Islet precursor cell (in vitro differentiated cells): Measurements from ENCODE around the gene DRC3.

Experiments
- DNase-seq: peaks from one replicate; pipeline ENCODE4 v3.0.0-alpha.2; 2018

Gene DRC3

DNA sequence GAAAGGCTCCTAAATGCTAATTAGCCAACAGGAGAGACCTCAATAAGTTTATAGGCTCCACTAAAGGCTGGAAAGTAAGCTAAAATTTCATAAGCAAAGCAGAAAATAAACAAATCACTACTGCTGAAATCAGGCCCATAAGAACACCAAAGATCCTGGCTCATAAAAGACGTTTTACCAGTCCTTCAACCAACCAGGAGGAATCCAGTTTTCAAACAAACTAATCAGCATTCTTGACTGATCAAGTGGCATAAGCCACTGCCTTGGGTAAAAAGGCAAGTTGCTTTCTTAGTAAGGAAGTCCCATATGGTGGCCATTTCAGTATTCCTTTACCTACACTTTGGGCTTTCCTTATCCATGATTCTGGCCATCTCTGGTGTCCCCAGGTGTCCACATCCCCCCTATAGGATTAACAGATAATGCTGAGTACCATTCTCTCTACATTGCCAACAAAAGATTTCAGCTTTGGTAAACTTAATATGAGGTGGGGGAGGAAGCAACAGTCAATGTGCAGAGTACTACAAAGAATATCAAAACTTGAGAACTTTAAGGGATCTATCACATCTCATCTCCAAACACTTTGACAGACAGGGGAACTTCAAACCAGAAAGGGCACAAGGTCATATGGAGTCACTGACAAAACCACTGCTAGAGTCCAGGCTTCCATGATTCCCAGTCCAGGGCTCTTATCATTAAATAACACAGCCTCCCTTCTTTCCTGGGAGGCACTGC, 1.8 kb upstream of the DRC3 start:
- DNase-seq, result no peak

DNA sequence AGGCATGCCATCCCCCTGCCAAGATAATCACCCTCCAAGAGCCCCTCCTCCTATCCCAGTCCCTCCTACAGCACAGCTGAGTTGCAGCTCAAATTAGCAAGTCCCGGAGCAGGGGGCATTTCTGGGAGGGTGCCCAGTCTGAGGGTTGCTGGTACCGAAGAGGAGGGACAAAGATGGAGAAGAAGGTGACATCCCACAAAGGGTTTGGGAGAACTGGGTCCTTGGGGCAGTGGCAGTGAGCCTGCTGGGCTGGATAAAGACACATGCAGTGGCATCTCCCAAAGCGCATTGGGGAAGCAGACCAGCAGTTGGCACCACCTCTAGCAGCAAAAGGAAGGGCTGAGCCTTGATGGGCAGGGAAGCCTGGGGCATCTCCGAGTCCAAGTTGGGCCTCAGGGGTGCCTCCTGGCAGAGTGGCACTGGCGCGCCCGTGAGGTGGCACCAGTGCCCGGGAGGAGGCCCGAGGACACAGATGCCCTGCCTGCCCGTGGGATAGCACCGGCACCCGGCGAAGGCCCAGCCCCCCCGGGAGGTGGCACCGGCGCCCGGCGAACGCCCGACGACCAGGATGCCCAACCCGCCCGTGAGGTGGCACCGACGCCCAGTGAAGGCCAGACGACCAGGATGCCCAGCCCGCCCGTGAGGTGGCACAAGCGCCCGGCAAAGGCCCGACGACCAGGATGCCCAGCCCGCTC, 1.1 kb upstream of the DRC3 start:
- DNase-seq, result no peak

DNA sequence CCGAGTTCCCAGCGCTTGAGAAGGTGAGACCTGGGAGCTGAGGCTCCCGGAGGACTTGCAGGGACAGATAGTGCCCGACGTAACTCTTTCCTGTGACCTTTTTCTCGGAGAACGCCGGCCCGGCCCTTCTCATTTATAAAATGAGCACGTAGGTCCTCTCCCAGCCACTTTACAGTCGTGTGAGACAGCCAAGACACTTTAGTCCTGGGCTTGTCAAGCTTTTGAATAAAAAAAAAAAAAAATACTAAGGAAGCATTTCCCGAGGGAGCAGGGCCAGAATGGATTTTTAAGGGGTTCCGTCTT, 241 bp downstream of the DRC3 start:
- DNase-seq, result no peak

DNA sequence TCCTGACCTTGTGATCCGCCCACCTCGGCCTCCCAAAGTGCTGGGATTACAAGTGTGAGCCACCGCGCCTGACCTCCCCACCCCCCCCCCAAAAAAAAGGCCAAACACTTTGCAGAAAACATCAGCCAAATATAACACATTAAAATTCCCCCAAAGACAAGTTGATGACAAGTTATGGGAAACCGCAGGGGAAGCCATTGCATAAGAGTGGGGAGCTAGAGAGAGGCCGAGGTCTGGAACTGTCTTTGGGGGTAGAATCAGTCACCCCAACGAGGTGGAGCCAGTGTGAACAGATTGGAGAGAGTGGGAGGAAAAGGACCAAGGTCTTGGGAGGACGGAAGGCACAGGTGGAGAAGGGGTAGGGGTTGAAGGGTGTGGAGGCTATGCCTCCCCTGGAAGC, 2.8 kb downstream of the DRC3 start:
- no peak for DNase-seq

DNA sequence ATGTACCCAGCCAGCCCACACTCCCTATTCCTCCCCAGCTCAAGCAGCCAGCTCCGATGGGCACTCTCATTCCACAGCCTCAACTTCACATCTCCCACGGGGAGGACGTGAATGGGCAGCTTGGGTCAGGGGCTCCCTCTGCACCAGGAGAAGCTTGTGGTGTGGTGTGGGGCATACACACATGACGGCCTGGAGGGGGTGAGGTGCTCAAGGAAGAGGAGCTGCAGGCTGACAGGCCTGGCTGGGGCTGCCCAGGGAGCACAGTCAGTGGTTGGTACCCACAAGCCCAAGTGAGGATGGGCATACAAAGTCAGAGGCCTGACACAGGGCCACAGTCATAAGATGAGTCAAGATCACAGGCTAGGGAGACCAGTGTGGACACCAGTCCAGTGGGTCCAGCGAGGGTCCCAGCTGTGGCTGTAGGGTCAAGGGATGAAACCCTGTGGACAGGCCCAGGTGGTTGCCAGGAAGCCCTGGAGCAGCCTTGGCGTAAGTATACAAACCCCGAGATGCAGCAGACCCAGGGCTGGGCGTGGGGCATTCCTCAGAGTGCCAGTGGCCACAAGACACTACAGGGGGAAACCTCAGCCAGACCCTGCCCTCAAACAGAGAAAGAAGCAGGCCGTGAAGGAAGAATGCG, 4.4 kb downstream of the DRC3 start:
- DNase-seq, result no peak

DNA sequence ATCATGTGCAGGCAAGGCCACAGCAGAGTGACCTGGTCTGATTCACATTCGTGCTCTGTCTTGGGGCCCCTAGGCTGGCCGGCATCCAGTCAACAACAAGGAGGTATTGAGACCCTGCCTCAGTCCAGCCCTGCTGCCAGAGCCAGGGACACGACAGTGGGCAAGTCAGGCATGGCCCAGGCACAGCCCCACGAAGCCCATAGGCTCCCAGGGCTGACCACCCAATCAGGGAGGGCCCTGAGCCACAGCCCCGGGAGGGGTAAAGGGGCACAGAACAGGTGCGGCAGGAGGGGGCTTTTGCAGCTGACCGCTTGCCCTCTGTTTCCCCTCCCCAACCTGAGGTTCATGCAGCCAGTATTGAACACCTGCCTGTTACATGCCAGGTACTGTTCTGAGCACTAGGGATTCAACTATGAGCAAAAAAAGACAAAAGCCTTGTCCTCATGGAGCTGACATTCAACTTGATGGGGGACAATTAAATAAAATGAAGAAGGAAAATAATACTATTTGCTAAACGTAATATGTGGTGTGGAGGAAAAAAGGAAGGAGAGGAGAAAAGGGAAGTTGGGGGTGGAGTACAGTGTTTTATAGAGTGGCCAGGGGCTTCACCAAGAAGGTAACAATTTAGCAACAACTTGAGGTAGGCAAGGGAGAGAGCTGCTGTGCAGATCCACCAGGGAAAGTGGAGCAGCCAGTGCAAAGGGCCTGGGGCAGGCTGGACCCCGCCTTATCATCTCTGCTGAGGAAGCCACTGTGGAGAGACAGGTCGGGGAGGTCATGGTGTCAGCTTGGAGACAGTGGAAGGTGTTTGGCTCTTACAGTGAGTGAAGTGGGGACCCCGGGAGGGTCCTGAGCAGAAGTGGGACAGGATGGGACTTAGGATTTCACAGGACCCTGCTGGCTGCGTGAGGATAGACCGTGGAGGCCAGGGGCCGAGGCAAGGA, 6.1 kb downstream of the DRC3 start:
- no peak for DNase-seq

DNA sequence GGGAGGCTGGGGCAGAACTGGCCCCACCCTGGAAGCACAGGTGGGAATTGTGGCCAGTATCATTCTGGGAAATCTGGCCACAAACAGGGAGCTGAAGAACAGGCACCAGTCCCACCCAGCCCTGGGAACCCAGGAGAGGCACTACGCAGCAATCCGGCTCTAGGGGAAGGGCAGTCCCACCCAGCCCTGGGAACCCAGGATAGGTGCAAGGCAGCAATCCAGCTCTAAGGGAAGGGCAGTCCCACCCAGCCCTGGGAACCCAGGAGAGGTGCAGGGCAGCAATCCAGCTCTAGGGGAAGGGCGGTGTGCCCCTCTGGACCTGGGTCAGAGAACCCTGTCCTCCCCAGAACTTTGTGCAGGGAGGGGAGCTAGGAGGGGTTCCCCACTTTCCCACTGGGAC, 7.1 kb downstream of the DRC3 start:
- DNase-seq, result no peak

DNA sequence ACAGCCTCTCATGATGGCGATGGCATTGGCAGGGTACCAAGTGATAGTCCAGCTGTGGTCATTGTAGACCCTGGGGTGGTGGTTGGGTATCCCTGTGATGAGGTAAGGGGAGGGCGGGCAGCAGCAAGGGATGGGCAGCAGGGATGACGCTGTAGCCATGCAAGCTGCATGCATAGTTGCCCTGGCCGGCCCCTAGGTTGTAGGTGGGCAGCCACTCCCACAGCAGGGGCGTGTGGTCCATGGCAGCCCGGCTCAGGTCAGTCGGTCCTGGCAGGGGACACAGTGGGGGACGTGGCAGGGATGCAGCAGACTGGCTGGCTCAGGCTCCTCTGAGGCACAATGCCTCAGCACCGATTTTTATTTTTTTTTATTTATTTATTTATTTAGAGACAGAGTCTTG, 8.7 kb downstream of the DRC3 start:
- no peak for DNase-seq

DNA sequence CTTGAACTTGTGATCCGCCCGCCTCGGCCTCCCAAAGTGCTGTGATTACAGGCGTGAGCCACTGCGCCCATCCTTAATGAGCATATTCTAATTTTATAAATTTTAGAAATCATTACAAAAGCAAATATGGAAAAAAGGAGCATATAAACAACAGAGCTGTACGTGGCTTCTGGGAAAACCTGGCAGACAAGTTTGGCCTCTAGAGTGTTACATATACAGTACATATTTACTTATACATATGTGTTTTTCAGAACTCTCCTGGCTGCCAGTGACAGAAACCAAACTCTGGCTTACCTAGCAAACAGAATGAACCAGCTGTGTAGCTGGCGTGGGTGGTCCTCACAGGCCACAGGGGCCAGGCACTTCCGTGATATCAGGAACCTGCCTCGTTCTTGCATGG, 10.1 kb downstream of the DRC3 start:
- no peak for DNase-seq

DNA sequence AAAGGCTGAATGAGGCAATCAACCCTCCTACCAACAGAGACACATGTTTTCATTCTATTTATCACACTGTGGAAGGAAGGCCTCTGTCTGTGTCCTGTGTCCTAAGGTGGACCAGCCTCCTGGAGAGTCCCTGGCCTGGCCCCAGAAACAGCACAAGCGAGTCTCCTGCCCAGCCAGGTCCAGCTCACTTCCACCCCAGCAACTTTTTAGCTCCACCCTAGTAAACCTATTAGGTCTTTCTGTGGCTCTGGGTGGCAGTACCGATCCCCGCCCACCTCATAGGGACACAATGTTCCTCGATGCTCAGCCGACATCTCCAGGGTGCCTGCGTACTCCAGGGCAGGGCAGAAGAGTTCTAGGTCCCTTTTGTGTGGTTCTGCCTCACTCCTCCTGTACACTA, 10.7 kb downstream of the DRC3 start:
- no peak for DNase-seq

DNA sequence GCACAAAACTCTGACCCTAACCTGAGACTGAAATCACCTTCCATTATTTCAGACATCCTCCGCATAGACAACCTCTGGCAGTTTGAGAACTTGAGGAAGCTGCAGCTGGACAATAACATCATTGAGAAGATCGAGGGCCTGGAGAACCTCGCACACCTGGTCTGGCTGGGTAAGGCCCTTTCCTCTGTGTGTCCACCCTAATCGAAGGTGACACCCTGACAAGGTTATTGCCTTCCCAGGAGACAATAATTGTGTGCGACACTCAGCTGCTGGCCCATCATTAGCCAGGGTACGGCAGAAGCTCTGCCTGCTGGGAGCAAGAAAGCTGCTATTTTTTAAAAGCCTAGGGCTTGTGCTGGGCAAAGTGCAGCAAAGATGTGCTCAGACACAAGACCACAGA, 11.1 kb downstream of the DRC3 start:
- no peak for DNase-seq

DNA sequence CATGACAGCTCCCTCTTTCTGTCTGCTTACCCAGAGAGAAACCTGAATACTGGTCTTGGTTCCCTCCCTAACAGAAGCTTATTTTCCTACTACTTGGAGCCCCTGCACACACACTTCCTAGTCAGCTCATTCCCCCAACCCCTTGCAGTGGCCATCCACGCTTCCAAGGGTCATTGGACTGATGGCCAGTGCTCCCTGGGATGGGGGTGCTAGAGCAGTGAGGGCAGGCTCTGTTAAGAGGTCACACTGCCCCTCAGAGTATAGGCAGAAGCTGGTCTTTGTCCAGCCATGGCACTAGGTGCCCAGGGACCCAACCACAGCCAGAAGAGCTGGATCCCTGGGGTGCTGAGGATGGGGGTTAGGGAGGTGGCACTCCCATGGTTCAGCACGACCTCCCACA, 12.5 kb downstream of the DRC3 start:
- no peak for DNase-seq

DNA sequence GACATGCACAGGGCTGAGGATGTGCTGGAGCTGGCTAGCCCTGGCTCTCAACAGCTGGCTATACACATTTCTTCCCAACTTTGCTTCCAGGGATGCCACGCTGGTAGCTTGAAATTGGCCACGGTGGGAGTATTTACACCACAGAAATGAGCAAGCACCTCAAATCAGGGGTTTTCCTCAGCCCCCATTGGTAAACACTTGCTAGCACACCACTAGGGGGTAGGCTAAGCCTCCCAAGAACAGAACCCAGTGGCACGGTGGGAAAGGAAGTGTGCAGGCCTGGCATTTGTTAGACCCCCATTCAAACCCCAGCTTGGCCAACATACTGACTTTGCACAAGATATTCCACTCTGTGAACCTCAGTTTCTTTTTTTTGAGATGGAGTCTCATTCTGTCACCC, 12.9 kb downstream of the DRC3 start:
- no peak for DNase-seq

DNA sequence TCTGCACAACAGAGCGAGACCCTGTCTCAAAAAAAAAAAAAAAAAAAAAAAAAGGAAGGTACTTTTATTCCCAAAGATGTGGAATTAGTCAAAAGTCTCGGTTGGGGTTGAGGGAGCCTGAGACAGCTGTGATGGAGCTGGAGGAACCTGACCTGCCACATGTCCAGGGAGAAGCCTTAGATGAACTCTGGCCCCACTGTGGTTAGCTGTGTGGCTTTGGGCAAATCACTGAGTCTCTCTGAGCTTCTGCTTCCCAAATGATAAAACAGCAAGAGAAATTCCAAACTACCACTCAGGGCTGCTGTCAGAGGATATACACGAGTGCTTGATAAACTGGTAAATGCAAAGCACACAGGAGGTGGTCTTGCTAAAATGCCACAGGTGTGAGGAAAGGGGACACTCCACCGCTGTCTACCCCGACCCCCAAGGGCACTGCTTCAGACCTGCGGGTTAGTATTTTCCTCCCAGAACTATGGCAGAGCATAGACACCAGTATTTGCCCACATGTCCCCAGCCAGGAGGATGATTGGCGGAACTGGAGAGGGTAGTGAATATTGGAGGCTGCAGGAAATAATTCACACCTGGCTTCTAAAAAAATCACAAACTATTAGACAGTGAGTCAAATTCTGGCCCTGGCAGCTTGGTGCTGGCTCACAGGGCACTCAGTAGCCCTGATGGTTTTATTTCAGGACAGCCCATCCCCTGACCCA, 14.7 kb downstream of the DRC3 start:
- no peak for DNase-seq

DNA sequence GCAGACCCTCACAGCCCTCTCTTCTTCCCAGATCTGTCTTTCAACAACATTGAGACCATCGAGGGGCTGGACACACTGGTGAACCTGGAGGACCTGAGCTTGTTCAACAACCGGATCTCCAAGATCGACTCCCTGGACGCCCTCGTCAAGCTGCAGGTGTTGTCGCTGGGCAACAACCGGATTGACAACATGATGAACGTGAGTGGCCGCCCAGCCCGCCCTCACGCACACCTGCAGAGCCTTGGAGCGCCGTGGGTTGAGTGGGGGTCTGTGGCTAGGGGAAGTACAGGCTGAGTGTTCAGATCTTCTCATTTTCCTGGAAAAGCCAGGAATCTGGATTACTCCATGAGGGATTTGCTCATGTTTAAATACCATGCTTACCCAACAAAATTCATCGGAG, 15.2 kb downstream of the DRC3 start:
- no peak for DNase-seq

DNA sequence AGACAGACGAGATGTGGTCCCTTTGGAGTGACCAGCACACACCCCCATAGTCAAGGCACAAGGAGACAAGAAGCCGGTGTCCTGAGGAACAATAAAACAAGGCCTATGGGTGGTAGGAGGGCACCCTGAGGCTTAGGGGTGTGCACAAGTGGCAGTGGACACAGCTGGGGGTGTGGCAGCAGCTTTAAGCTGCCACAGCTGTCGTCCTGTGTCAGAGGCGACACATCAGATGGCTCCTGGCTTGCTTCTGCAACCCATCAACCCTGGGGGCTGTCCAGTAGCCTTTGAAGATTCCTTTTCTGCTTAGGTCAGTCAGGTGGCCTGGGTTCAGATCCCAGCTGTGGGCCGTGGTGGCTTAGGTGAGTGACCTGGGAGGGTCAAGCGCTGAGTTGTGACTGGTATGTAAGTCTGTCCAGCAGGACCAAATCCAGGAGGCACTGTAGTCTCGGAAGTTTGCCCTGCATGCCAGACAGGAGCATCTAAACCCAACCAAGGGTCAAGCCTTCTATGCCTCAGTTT, 15.8 kb downstream of the DRC3 start:
- DNase-seq, result no peak

DNA sequence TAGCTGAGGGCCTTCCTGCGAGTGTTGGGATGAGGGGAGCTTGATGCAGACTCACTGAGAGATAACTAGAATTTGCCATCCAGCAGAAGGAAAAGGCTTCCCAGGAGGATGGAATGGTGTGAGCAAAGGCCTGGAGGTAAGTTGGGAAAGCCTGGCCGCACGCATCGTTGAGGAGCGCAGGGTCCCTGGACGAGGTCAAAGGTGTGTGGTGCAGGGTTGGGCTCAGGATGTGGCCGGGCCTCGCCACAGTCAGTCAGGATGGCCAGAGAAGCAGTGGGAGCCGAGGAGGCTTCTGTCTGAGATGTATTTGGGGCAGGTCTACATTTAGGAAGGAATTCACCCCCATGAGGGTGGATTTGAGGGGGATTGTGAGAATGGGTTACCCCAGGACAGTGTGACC, 16.4 kb downstream of the DRC3 start:
- DNase-seq, result no peak

DNA sequence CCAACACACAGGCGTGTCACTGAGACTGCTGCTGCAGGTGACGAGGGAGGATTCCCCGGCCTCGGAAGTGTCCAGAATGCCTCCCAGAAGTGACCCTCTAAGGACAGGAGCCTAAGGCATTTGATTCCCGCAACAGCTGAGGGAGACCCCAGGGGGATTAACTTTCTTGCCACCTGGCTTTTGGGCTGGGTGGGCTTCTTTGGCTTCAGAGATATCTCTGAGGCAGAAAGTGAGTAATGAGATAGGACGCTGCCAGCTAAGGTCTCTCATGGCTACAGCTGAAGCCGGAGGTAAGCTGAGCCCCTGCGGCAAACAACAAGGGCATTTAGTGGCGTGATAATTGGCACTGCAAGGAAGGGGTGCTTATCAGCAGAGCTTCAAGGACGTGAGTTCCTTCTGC, 17.0 kb downstream of the DRC3 start:
- no peak for DNase-seq

DNA sequence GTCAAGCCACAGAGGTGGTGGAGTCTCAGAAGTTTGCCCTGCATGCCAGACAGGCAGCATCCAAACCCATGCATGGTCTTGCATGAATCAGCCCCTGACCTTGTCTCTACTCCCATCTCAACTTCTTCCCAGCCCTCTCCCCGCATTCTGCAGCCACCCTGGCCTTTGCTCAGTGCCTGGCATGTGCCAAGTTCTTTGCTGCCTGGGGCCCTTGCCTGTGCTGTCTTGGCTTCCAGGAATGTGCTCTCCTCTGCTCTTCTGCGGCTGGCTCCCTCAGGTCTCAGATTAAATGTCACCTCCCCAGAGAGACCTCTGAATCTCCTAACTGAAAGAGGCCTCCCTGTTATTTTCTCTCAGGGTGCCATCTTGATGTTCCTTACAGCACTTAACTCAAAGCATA, 17.6 kb downstream of the DRC3 start:
- DNase-seq, result peak; percentile 73

DNA sequence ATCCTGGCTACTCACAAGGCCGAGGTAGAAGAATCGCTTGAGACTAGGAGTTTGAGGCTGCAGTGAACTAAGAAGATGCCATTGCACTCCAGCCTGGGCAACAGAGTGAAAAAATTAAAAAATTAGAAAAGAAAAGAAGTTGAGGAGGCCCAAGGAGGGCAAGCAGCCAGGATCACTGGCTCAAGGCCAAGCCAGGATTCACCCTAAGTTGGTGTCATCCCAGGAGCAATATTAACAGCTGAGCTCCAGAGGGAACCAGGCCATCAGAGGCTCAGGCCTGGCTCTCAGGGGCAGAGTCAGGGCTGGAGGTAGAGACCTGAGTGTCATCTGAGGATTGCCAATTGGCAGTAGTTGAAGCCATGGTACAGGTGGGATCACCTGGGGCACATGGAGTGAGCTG, 20.7 kb downstream of the DRC3 start:
- DNase-seq, result no peak

DNA sequence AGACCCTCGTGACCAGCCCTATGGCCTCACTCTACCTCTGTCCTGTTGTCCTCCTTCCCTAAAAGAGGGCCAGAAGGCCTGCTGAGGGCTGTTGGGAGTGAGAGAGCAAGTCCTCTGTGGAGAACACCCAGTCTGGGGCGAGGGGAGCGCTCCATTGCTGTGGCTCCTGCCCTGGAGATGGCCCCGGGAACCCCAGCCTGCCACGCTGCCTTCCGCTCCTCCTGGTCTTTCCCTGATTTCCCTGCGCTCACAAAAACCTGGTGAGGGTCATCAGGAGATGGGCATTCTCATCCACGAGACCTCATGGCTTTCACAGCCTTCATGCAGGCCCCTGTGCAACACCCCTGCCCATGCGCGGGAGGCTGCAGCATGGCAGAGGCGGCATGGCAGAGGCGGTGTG, 21.2 kb downstream of the DRC3 start:
- peak; percentile 47 for DNase-seq

DNA sequence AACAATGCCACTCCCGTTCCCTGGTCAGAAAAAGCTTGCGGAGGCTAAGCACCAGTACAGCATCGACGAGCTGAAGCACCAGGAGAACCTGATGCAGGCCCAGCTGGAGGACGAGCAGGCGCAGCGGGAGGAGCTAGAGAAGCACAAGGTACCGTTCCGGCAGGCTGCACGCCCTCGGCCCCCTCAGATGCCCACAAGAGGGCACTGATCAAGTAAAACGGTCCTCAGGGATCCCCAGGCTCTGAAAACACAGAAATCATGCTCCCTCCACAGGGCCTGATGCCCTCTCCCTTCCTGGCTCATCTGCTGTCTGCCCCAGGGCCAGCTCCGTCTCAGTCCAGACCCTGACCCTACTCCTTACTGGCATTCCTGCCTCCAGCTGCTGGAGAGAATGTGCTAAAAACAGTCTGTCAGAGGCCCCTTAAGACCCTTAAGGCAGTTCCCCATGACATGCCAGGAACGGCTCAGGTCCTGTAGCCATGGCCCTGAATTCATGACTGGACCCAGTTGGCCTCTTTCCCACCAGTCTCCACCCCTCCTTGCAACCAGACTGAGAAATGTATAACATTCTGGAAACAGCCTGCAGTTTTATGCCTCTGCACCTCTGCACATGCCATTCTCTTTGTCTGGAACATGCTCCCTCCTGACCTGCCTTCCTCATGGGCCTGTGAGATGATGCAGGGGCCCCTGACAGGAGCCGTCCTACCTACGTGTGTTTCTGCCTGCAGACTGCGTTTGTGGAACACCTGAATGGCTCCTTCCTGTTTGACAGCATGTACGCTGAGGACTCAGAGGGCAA, 21.8 kb downstream of the DRC3 start:
- peak; percentile 87 for DNase-seq
